A549 (cell line): Measurements from ENCODE around the gene CRACR2B. TPM values are rescaled to one million over a fixed set of nuclear protein-coding genes. Genes with fewer than 3 reads are reported as not detected.

Source experiments
- ATAC-seq, 2 experiments: fragments of 200-7000 bp in 1 of 2; fragments of >200 bp in 1 of 2; cut with Nextera tagmentation in 1 of 2; cut with Tn5 transposase in 1 of 2; 3 replicates each; pipeline versions ENCODE4 v1.8.0 to v1.9.1; 2018 to 2020; ENCODE audit warnings: mild to moderate bottlenecking in 1 of 2, moderate library complexity in 1 of 2
- CTCF ChIA-PET: fragments of 300-600 bp; sonication (Branson Sonifier 250); formaldehyde crosslinking; extraction: SDS; loops from one replicate; lab custom pipeline; 2021; ENCODE audit warnings: antibody characterized with exemption, inconsistent platforms; lab: Yijun Ruan, JAX
- POLR2A ChIA-PET: fragments of 350-600 bp; formaldehyde crosslinking; extraction: SDS; loops from one replicate; lab custom pipeline; 2021; ENCODE audit warnings: antibody characterized with exemption, inconsistent platforms; lab: Yijun Ruan, JAX
- DNase-seq, 2 experiments: peaks; one replicate each; pipeline versions ENCODE4 v3.0.0 to v3.0.0-alpha.2; 2011 to 2016; ENCODE audit warnings: low read depth in 1 of 2, low spot score in 1 of 2
- FAIRE-seq: peaks from 2 replicates; lab custom pipeline; 2011; peaks lifted over from hg19 to GRCh38; lab: Jason Lieb, UNC
- H3K27ac ChIP-seq, 2 experiments: fragments of >200 bp; sonication (Bioruptor Twin); formaldehyde crosslinking; 3 replicates each; pipeline ENCODE4 v1.5.1; 2016 to 2017
- H3K4me1 ChIP-seq: fragments of >200 bp; sonication (Bioruptor Twin); formaldehyde crosslinking; 3 replicates; pipeline ENCODE4 v1.6.1; 2016
- H3K4me2 ChIP-seq: fragments of >200 bp; sonication (Bioruptor Twin); formaldehyde crosslinking; 3 replicates; pipeline ENCODE4 v1.6.1; 2016
- H3K4me3 ChIP-seq: fragments of >200 bp; sonication (Bioruptor Twin); formaldehyde crosslinking; 3 replicates; pipeline ENCODE4 v1.5.1; 2016
- H3K9me3 ChIP-seq: fragments of >200 bp; sonication (Bioruptor Twin); formaldehyde crosslinking; 3 replicates; pipeline ENCODE4 v1.6.1; 2016
- CBX2 ChIP-seq: fragments of 200-600 bp; sonication (generic); IDR thresholded peaks from 2 replicates; pipeline ENCODE4 v1.6.1; 2016; ENCODE audit warnings: low read depth, mild to moderate bottlenecking, borderline replicate concordance
- CEBPB ChIP-seq, 2 experiments: fragments of >200 bp in 1 of 2; sonication (Bioruptor Twin) in 1 of 2; formaldehyde crosslinking in 1 of 2; IDR thresholded peaks; 2 replicates each; pipeline ENCODE4 v1.6.1; 2012 to 2016
- CHD2 ChIP-seq: fragments of 150-350 bp; IDR thresholded peaks from 2 replicates; pipeline ENCODE4 v1.6.1; 2014; ENCODE audit warnings: low read length; ENCODE audit not compliant: partially characterized antibody
- EHF ChIP-seq: fragments of 250-450 bp; sonication (Bioruptor Pico); IDR thresholded peaks from 2 replicates; pipeline ENCODE4 v1.5.0; 2020; ENCODE audit warnings: mild to moderate bottlenecking
- FOSB ChIP-seq: fragments of 250-450 bp; sonication (Bioruptor Pico); IDR thresholded peaks from 2 replicates; pipeline ENCODE4 v1.5.0; 2020; ENCODE audit warnings: mild to moderate bottlenecking, moderate library complexity
- HOXA7 ChIP-seq: fragments of 250-450 bp; sonication (Bioruptor Pico); IDR thresholded peaks from 2 replicates; pipeline ENCODE4 v1.5.0; 2020; ENCODE audit warnings: mild to moderate bottlenecking, moderate library complexity
- HOXB13 ChIP-seq: fragments of 250-450 bp; sonication (Bioruptor Pico); IDR thresholded peaks from 2 replicates; pipeline ENCODE4 v1.5.0; 2020; ENCODE audit warnings: low read depth, mild to moderate bottlenecking, moderate library complexity
- JUN ChIP-seq, 2 experiments: fragments of >200 bp; sonication (Bioruptor Twin); formaldehyde crosslinking; IDR thresholded peaks; 2 replicates in 1 of 2; 3 replicates in 1 of 2; pipeline ENCODE4 v1.6.1; 2016 to 2017
- KDM1A ChIP-seq: fragments of 200-600 bp; sonication (generic); IDR thresholded peaks from 2 replicates; pipeline ENCODE4 v1.6.1; 2016; ENCODE audit warnings: low read depth, mild to moderate bottlenecking
- KDM5A ChIP-seq: fragments of 200-600 bp; sonication (generic); IDR thresholded peaks from 2 replicates; pipeline ENCODE4 v1.6.1; 2016; ENCODE audit warnings: antibody characterized with exemption, mild to moderate bottlenecking
- MAZ ChIP-seq: fragments of 150-350 bp; IDR thresholded peaks from 2 replicates; pipeline ENCODE4 v1.6.1; 2014; ENCODE audit warnings: antibody characterized with exemption, low read depth, low read length, borderline replicate concordance
- MYC ChIP-seq: IDR thresholded peaks from 2 replicates; pipeline ENCODE4 v1.6.1; 2012; ENCODE audit warnings: mild to moderate bottlenecking, inconsistent platforms, low read length, improper control_type of control experiment, borderline replicate concordance
- NFE2L2 ChIP-seq: fragments of 150-350 bp; conservative IDR thresholded peaks from 2 replicates; pipeline ENCODE4 v1.6.1; 2014; ENCODE audit warnings: low read length
- POLR2A ChIP-seq: IDR thresholded peaks from 2 replicates; pipeline ENCODE4 v1.6.1; 2012; ENCODE audit warnings: mild to moderate bottlenecking, low read length
- POLR2AphosphoS2 ChIP-seq: conservative IDR thresholded peaks from 2 replicates; pipeline ENCODE4 v1.6.1; 2012; ENCODE audit warnings: low read length, improper control_type of control experiment, inconsistent platforms
- RAD21 ChIP-seq, 2 experiments: fragments of >200 bp in 1 of 2; sonication (Bioruptor Twin) in 1 of 2; formaldehyde crosslinking in 1 of 2; IDR thresholded peaks in 1 of 2; conservative IDR thresholded peaks in 1 of 2; 2 replicates in 1 of 2; 3 replicates in 1 of 2; pipeline ENCODE4 v1.6.1; 2012 to 2018; ENCODE audit warnings: inconsistent platforms in 1 of 2
- RARB ChIP-seq: fragments of 250-450 bp; sonication (Bioruptor Pico); IDR thresholded peaks from 2 replicates; pipeline ENCODE4 v1.8.0; 2021; ENCODE audit warnings: mild to moderate bottlenecking, moderate library complexity
- RFX5 ChIP-seq: fragments of 450-650 bp; IDR thresholded peaks from 2 replicates; pipeline ENCODE4 v1.7.1; 2014; ENCODE audit warnings: antibody characterized with exemption, mild to moderate bottlenecking, moderate library complexity
- SREBF2 ChIP-seq: fragments of 450-650 bp; IDR thresholded peaks from 2 replicates; pipeline ENCODE4 v1.6.1; 2014; ENCODE audit warnings: mild to moderate bottlenecking, moderate library complexity
- TFCP2L1 ChIP-seq: fragments of 250-450 bp; sonication (Bioruptor Pico); IDR thresholded peaks from 2 replicates; pipeline ENCODE4 v1.5.0; 2021; ENCODE audit warnings: mild to moderate bottlenecking
- TP53 ChIP-seq: fragments of 250-450 bp; sonication (Bioruptor Pico); IDR thresholded peaks from 2 replicates; pipeline ENCODE4 v1.5.0; 2021; ENCODE audit warnings: mild to moderate bottlenecking, moderate library complexity
- ZC3H11A ChIP-seq: fragments of 450-650 bp; IDR thresholded peaks from 2 replicates; pipeline ENCODE4 v1.6.1; 2014; ENCODE audit warnings: antibody characterized with exemption, mild to moderate bottlenecking
- ZFP36 ChIP-seq: fragments of 450-650 bp; IDR thresholded peaks from 2 replicates; pipeline ENCODE4 v1.6.1; 2014; ENCODE audit warnings: borderline replicate concordance; ENCODE audit not compliant: partially characterized antibody
- ZSCAN20 ChIP-seq: fragments of 250-450 bp; sonication (Bioruptor Pico); IDR thresholded peaks from 2 replicates; pipeline ENCODE4 v1.8.0; 2022; ENCODE audit warnings: mild to moderate bottlenecking, moderate library complexity
- WGBS: methylation state at CpG from one replicate; pipeline ENCODE4 v1.1.6; 2017; ENCODE audit errors: missing lambda C conversion rate; 5-methylcytosine and 5-hydroxymethylcytosine counted together
- polyA plus RNA-seq, 4 experiments: library from polyadenylated mRNA; depleted of rRNA in 3 of 4; stranded (reverse); fragments of >200 nt; fragmentation: RNase III in 1 of 4; extraction: RNeasy Plus Mini Kit Qiagen cat#74134 plus additional on column Dnase treatment in 1 of 4; gene quantifications; 2 replicates in 3 of 4; 3 replicates in 1 of 4; pipeline ENCODE4 v1.2.3, GENCODE V29; 2011 to 2017
- TF ChIP-seq, protein P1 (sequence below): fragments of 250-450 bp; sonication (Bioruptor Pico); IDR thresholded peaks from 2 replicates; pipeline ENCODE4 v1.5.0; 2021; ENCODE audit warnings: mild to moderate bottlenecking, moderate library complexity, borderline replicate concordance
- TF ChIP-seq, protein P2 (sequence below): fragments of >200 bp; sonication (Bioruptor Twin); formaldehyde crosslinking; IDR thresholded peaks from 3 replicates; pipeline ENCODE4 v1.6.1; 2016
- TF ChIP-seq, protein P3 (sequence below): IDR thresholded peaks from 2 replicates; pipeline ENCODE4 v1.6.1; 2012
- TF ChIP-seq, protein P4 (sequence below): fragments of 200-600 bp; sonication (generic); IDR thresholded peaks from 2 replicates; pipeline ENCODE4 v1.6.1; 2016; ENCODE audit warnings: antibody characterized with exemption, mild to moderate bottlenecking, moderate library complexity
- TF ChIP-seq, protein P5 (sequence below): fragments of >200 bp; sonication (Bioruptor Twin); formaldehyde crosslinking; IDR thresholded peaks from 2 replicates; pipeline ENCODE4 v1.6.1; 2016

Gene CRACR2B
- polyA plus RNA-seq, 2 of the 4 experiments (the other 2 are of a cell fraction): 1.2 to 3.0 TPM

DNA sequence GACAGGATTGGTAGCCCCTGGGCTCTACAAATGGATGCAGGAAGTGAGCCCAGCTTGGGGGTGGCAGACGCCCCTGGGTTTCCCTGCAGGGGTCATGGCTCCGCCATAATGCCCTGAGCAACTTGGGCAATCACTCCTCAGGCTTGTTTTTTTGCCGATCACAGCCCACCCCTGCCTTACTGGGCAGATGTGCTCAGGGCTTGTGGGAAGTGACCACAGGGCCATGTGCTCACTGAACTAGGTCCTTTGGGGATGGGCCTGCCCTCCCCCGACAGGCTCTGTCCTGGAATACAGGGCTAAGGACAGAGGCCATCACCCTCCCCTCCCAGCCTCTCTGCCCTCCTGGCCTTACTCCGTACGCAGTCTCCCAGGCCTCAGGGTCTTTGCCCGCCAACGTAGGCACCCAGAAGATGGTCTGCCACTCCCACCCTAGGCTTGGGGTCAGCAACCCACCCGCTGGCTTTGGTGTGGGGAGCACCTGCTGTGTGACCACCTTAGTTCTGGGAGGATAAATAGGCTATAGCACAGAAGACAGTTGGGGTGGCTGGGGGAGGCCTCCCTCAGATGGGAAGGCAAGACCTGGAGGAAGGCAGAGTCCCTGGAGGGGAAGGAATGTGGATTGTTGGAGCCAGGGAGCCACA is 14.1 kb upstream of the CRACR2B start:
- ChIA-PET POLR2A (interaction anchor here (1.2 kb wide), 1 partner anchor 27 kb away, joined by 3 read pairs; no protein-coding TSS in a partner anchor), CTCF (interaction anchor here (0.8 kb wide), 1 partner anchor 9 kb away, joined by 3 read pairs; no protein-coding TSS in a partner anchor)
- FAIRE-seq (no peak), ATAC-seq (no peak), DNase-seq (no peak)
- no peaks in the 10 kb centered on the region for H3K9me3 ChIP-seq
- WGBS: 81% methylated on average over 8 of the region's 9 CpGs
- H3K27ac ChIP-seq: 0 out of 6 replicates have a peak overlapping the region, but pooled peaks of 1 of the 2 experiments have one; percentile 6
- peaks cover 34% of the 10 kb centered on the region for H3K4me1 ChIP-seq
- no peak overlapping the region for H3K4me2 ChIP-seq
- H3K4me3 ChIP-seq: no peak overlapping the region
- TF ChIP-seq MAZ (no peak), JUN (IDR thresholded peaks at IDR 0.05) (peak in 1 of 2 experiments; percentile 51; a peak in 2 of 5 replicates), ZFP36 (no peak), RAD21 (conservative IDR thresholded peaks at IDR 0.05 in 1 of 2, IDR thresholded peaks at IDR 0.05 in 1 of 2) (no peak), CHD2 (no peak), TFCP2L1 (0 out of 2 replicates have a peak, but pooled peaks have one; percentile 3), TP53 (CRISPR knock-in tag) (peak; percentile 62; the same call in 1 of the 2 replicates), KDM1A (no peak), ZSCAN20 (CRISPR knock-in tag) (no peak), FOSB (CRISPR knock-in tag) (0 out of 2 replicates have a peak, but pooled peaks have one; percentile 16), SREBF2 (no peak), ZC3H11A (no peak), NFE2L2 (no peak), POLR2AphosphoS2 (peak; percentile 95), RARB (CRISPR knock-in tag) (peak; percentile 20; the same call in 1 of the 2 replicates)
- TF ChIP-seq, protein P1, sequence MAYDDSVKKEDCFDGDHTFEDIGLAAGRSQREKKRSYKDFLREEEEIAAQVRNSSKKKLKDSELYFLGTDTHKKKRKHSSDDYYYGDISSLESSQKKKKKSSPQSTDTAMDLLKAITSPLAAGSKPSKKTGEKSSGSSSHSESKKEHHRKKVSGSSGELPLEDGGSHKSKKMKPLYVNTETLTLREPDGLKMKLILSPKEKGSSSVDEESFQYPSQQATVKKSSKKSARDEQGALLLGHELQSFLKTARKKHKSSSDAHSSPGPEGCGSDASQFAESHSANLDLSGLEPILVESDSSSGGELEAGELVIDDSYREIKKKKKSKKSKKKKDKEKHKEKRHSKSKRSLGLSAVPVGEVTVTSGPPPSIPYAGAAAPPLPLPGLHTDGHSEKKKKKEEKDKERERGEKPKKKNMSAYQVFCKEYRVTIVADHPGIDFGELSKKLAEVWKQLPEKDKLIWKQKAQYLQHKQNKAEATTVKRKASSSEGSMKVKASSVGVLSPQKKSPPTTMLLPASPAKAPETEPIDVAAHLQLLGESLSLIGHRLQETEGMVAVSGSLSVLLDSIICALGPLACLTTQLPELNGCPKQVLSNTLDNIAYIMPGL: no peak
- TF ChIP-seq, protein P2, sequence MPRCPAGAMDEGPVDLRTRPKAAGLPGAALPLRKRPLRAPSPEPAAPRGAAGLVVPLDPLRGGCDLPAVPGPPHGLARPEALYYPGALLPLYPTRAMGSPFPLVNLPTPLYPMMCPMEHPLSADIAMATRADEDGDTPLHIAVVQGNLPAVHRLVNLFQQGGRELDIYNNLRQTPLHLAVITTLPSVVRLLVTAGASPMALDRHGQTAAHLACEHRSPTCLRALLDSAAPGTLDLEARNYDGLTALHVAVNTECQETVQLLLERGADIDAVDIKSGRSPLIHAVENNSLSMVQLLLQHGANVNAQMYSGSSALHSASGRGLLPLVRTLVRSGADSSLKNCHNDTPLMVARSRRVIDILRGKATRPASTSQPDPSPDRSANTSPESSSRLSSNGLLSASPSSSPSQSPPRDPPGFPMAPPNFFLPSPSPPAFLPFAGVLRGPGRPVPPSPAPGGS: no peak
- TF ChIP-seq, protein P3, sequence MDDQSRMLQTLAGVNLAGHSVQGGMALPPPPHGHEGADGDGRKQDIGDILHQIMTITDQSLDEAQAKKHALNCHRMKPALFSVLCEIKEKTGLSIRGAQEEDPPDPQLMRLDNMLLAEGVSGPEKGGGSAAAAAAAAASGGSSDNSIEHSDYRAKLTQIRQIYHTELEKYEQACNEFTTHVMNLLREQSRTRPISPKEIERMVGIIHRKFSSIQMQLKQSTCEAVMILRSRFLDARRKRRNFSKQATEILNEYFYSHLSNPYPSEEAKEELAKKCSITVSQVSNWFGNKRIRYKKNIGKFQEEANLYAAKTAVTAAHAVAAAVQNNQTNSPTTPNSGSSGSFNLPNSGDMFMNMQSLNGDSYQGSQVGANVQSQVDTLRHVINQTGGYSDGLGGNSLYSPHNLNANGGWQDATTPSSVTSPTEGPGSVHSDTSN: no peak

DNA sequence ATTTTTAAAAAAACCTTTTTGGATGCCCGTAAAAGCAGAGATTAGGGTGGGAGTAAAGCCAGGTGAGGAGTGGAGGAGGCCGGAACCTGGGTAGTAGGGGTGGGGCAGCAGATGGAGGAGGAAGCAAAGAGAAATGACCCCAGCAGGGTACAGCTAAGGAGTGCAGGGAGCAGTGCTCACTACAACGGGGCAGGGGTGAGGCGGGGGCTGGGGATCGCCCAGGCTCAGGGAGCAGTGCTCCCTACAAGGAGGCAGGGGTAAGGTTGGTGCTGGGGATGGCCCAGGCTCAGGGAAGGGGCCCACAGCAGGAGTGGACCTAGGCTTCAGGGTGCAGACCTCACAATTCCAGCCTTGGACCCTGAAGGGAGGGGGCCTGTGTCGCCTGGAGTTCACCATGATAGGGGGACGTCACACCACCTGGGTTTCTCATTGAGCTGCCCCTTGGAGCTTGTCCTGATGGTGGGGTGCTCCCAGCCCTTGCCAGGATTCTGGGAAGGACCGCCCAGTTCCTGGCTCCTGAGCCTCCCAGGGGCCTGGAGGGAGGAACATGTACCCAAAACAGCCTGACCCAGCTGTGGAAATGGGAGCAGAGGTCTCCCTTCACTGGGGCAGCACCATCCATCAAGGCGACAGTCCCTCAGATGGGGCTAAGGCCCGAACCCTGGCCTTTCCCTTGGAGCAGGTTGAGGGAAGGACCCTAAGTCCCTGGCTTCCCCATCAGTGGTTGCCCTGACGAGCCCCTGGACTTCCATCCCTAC is 11.9 kb upstream of the CRACR2B start:
- H3K9me3 ChIP-seq: no peaks in the 10 kb centered on the region
- H3K27ac ChIP-seq: no peak overlapping the region
- POLR2A ChIA-PET: no interaction called here
- ATAC-seq (no peak), FAIRE-seq (no peak), DNase-seq (no peak)
- CTCF ChIA-PET: interaction anchor here (1.0 to 1.9 kb wide), 3 partner anchors 13 to 235 kb away, joined by 3 to 6 read pairs (median 5); partner anchors contain the start of gene CRACR2B
- no peak for TF ChIP-seq FOSB (CRISPR knock-in tag)
- TF ChIP-seq, protein P4, sequence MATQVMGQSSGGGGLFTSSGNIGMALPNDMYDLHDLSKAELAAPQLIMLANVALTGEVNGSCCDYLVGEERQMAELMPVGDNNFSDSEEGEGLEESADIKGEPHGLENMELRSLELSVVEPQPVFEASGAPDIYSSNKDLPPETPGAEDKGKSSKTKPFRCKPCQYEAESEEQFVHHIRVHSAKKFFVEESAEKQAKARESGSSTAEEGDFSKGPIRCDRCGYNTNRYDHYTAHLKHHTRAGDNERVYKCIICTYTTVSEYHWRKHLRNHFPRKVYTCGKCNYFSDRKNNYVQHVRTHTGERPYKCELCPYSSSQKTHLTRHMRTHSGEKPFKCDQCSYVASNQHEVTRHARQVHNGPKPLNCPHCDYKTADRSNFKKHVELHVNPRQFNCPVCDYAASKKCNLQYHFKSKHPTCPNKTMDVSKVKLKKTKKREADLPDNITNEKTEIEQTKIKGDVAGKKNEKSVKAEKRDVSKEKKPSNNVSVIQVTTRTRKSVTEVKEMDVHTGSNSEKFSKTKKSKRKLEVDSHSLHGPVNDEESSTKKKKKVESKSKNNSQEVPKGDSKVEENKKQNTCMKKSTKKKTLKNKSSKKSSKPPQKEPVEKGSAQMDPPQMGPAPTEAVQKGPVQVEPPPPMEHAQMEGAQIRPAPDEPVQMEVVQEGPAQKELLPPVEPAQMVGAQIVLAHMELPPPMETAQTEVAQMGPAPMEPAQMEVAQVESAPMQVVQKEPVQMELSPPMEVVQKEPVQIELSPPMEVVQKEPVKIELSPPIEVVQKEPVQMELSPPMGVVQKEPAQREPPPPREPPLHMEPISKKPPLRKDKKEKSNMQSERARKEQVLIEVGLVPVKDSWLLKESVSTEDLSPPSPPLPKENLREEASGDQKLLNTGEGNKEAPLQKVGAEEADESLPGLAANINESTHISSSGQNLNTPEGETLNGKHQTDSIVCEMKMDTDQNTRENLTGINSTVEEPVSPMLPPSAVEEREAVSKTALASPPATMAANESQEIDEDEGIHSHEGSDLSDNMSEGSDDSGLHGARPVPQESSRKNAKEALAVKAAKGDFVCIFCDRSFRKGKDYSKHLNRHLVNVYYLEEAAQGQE: no peak
- TF ChIP-seq HOXA7 (CRISPR knock-in tag): no peak
- TF ChIP-seq CEBPB (IDR thresholded peaks at IDR 0.05): no peak
- no peak for TF ChIP-seq MYC
- no peak for TF ChIP-seq HOXB13 (CRISPR knock-in tag)
- no peak for TF ChIP-seq RFX5
- TF ChIP-seq, protein P5, sequence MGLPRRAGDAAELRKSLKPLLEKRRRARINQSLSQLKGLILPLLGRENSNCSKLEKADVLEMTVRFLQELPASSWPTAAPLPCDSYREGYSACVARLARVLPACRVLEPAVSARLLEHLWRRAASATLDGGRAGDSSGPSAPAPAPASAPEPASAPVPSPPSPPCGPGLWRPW: no peak
- no peak for TF ChIP-seq KDM5A
- no peak for TF ChIP-seq EHF
- TF ChIP-seq MAZ: no peak
- TF ChIP-seq CBX2: no peak
- TF ChIP-seq POLR2A: no peak
- H3K4me3 ChIP-seq: no peak overlapping the region
- peaks cover 45% of the 10 kb centered on the region for H3K4me1 ChIP-seq
- H3K4me2 ChIP-seq: no peak overlapping the region
- WGBS: 85% methylated on average over 11 of the region's 11 CpGs
